GM19467 (cell line): ENCODE measurements around the gene GPR17.

Source experiments
- ATAC-seq: cut with Tn5 transposase; IDR thresholded peaks from one replicate; pipeline ENCODE4 v1.9.1; 2021; ENCODE audit warnings: mild to moderate bottlenecking, moderate library complexity; ENCODE audit not compliant: unreplicated experiment

Gene GPR17

GRCh38 chr2:127614246-127614645 lies 31.7 kb upstream of the GPR17 start:
- no peak for ATAC-seq

- no peak for ATAC-seq
Observed at GRCh38 chr2:127614731-127615130, 31.2 kb upstream of the GPR17 start.

- ATAC-seq, result no peak
Observed at GRCh38 chr2:127615511-127616166, 30.3 kb upstream of the GPR17 start.

GRCh38 chr2:127618551-127619202 lies 27.3 kb upstream of the GPR17 start:
- ATAC-seq, result no peak

- no peak for ATAC-seq
Observed at GRCh38 chr2:127619203-127619590, 26.8 kb upstream of the GPR17 start.

GRCh38 chr2:127619877-127620705 lies 25.9 kb upstream of the GPR17 start:
- no peak for ATAC-seq

GRCh38 chr2:127620866-127621265 lies 25.1 kb upstream of the GPR17 start:
- no peak for ATAC-seq

GRCh38 chr2:127621981-127622431 lies 23.9 kb upstream of the GPR17 start:
- no peak for ATAC-seq

GRCh38 chr2:127622561-127623387 lies 23.2 kb upstream of the GPR17 start:
- no peak for ATAC-seq

- no peak for ATAC-seq
Observed at GRCh38 chr2:127623388-127624319, 22.3 kb upstream of the GPR17 start.

- ATAC-seq, result no peak
Observed at GRCh38 chr2:127624320-127624755, 21.6 kb upstream of the GPR17 start.

GRCh38 chr2:127624756-127625571 lies 21.0 kb upstream of the GPR17 start:
- no peak for ATAC-seq

GRCh38 chr2:127625572-127625951 lies 20.4 kb upstream of the GPR17 start:
- ATAC-seq, result no peak

- ATAC-seq, result no peak
Observed at GRCh38 chr2:127626175-127626574, 19.8 kb upstream of the GPR17 start.

- ATAC-seq, result no peak
Observed at GRCh38 chr2:127626917-127627739, 18.8 kb upstream of the GPR17 start.

- ATAC-seq, result no peak
Observed at GRCh38 chr2:127627740-127628571, 18.0 kb upstream of the GPR17 start.
